Fibroblast of lung (primary cell): ENCODE data around the gene DNAJC6. TPM values are rescaled to one million over a fixed set of nuclear protein-coding genes. Genes with fewer than 3 reads are reported as not detected.

Experiments used
- DNase-seq, 2 donors: peaks; one replicate each; pipeline versions ENCODE4 v3.0.0 to v3.0.0-alpha.2; 2010; ENCODE audit warnings: low read depth in 2 of 2
- H2AFZ ChIP-seq: 2 replicates; pipeline ENCODE4 v1.5.1; 2012; ENCODE audit warnings: low read length, control low read depth, inconsistent platforms
- H3K27ac ChIP-seq: 2 replicates; pipeline ENCODE4 v1.5.1; 2011; ENCODE audit warnings: low read length, control low read depth; ENCODE audit not compliant: insufficient read depth
- H3K27me3 ChIP-seq: 2 replicates; pipeline ENCODE4 v1.5.1; 2011; ENCODE audit warnings: mild to moderate bottlenecking, low read length; ENCODE audit not compliant: control insufficient read depth, insufficient read depth
- H3K36me3 ChIP-seq: 2 replicates; pipeline ENCODE4 v1.5.1; 2011; ENCODE audit warnings: low read length; ENCODE audit not compliant: control insufficient read depth, insufficient read depth
- H3K4me1 ChIP-seq: 2 replicates; pipeline ENCODE4 v1.5.1; 2011; ENCODE audit warnings: low read length; ENCODE audit not compliant: control insufficient read depth, insufficient read depth; ENCODE audit errors: extremely low read depth
- H3K4me2 ChIP-seq: 2 replicates; pipeline ENCODE4 v1.5.1; 2011; ENCODE audit warnings: low read length, control low read depth; ENCODE audit not compliant: insufficient read depth; ENCODE audit errors: extremely low read depth
- H3K4me3 ChIP-seq, 4 experiments: fragments of 200-600 bp in 1 of 4; sonication (generic) in 1 of 4; replicated peaks in 1 of 4; 2 replicates each; pipeline ENCODE4 v1.5.1; 2011 to 2016; ENCODE audit warnings: low read length in 4 of 4, low read depth in 3 of 4, mild to moderate bottlenecking in 3 of 4, control low read depth in 2 of 4, inconsistent platforms in 1 of 4, mixed read lengths in 1 of 4; ENCODE audit not compliant: insufficient read depth in 1 of 4; ENCODE audit errors: control extremely low read depth in 1 of 4
- H3K79me2 ChIP-seq: 2 replicates; pipeline ENCODE4 v1.5.1; 2012; ENCODE audit warnings: mild to moderate bottlenecking, low read length, inconsistent platforms; ENCODE audit not compliant: control insufficient read depth, insufficient read depth
- H3K9ac ChIP-seq: 2 replicates; pipeline ENCODE4 v1.5.1; 2011; ENCODE audit warnings: mild to moderate bottlenecking, low read length, control low read depth; ENCODE audit not compliant: insufficient read depth
- H3K9me3 ChIP-seq: 2 replicates; pipeline ENCODE4 v1.5.1; 2012; ENCODE audit warnings: low read depth, low read length; ENCODE audit not compliant: control insufficient read depth, insufficient read depth
- H4K20me1 ChIP-seq: 2 replicates; pipeline ENCODE4 v1.5.1; 2011; ENCODE audit warnings: low read length; ENCODE audit not compliant: control insufficient read depth, insufficient read depth; ENCODE audit errors: extremely low read depth
- CTCF ChIP-seq, 2 donors: IDR thresholded peaks in 1 of 2; conservative IDR thresholded peaks in 1 of 2; 1 replicate in 1 of 2; 2 replicates in 1 of 2; pipeline ENCODE4 v1.5.1; 2011 to 2012; ENCODE audit warnings: low read length in 2 of 2, control low read depth in 1 of 2, inconsistent platforms in 1 of 2, low read depth in 1 of 2, mild to moderate bottlenecking in 1 of 2
- EZH2 ChIP-seq: IDR thresholded peaks from 2 replicates; pipeline ENCODE4 v1.5.1; 2012; ENCODE audit warnings: low read length, control low read depth, mild to moderate bottlenecking; ENCODE audit errors: missing control alignments
- polyA plus RNA-seq, 2 donors: library from polyadenylated mRNA; depleted of rRNA in 1 of 2; stranded (reverse) in 1 of 2; unstranded in 1 of 2; fragments of >200 nt; gene quantifications; 2 replicates each; pipeline ENCODE4 v1.2.1, GENCODE V29; 2011 to 2012; ENCODE audit warnings: missing spikeins in 1 of 2
- total RNA-seq: library from RNA; depleted of rRNA; stranded (reverse); fragments of >200 nt; gene quantifications from 2 replicates; pipeline ENCODE4 v1.2.1, GENCODE V29; 2014

Gene DNAJC6
- total and polyA plus RNA-seq, 2 donors (not counting 1 experiment from before 2014, with no cell fraction given), result 0.33 to 0.98 TPM

GRCh38 chr1:65332821-65333220 lies 23.5 kb downstream of the DNAJC6 start:
- H3K79me2 ChIP-seq, result no peaks in the 10 kb centered on the region
- H3K27me3 ChIP-seq, result no peaks in the 10 kb centered on the region
- H3K4me1 ChIP-seq, result no peaks in the 10 kb centered on the region
- H3K9me3 ChIP-seq, result no peaks in the 10 kb centered on the region
- H3K36me3 ChIP-seq, result no peaks in the 10 kb centered on the region
- H3K4me2 ChIP-seq, result no peak overlapping the region
- H2AFZ ChIP-seq, result no peak overlapping the region
- H3K9ac ChIP-seq, result no peak overlapping the region
- H3K27ac ChIP-seq, result no peak overlapping the region
- TF ChIP-seq CTCF (conservative IDR thresholded peaks at IDR 0.05 in 1 of 2, IDR thresholded peaks at IDR 0.05 in 1 of 2; ENCODE audit: low read depth in 1 of 2, low read length in 2 of 2) (no peak), EZH2 (no peak)
- no peak for DNase-seq
- H3K4me3 ChIP-seq, result no peak overlapping the region
- H4K20me1 ChIP-seq, result no peaks in the 10 kb centered on the region

- no peak for TF ChIP-seq CTCF (conservative IDR thresholded peaks at IDR 0.05 in 1 of 2, IDR thresholded peaks at IDR 0.05 in 1 of 2; ENCODE audit: low read depth in 1 of 2, low read length in 2 of 2)
- TF ChIP-seq EZH2, result no peak
- Histone ChIP-seq H3K4me2 (no peak overlapping the region), H2AFZ (no peak overlapping the region), H4K20me1 (no peaks in the 10 kb centered on the region), H3K36me3 (no peaks in the 10 kb centered on the region), H3K4me3 (no peak overlapping the region), H3K27ac (no peak overlapping the region), H3K79me2 (no peaks in the 10 kb centered on the region), H3K4me1 (no peaks in the 10 kb centered on the region), H3K27me3 (no peaks in the 10 kb centered on the region), H3K9me3 (no peaks in the 10 kb centered on the region), H3K9ac (no peak overlapping the region)
- no peak for DNase-seq
Observed at GRCh38 chr1:65334081-65334480, 24.7 kb downstream of the DNAJC6 start.

GRCh38 chr1:65339866-65340468 lies 30.6 kb downstream of the DNAJC6 start:
- peak; percentile 4 to 20 for DNase-seq
- no peaks in the 10 kb centered on the region for H4K20me1 ChIP-seq
- no peaks in the 10 kb centered on the region for H3K79me2 ChIP-seq
- no peak overlapping the region for H3K4me2 ChIP-seq
- no peaks in the 10 kb centered on the region for H3K36me3 ChIP-seq
- no peaks in the 10 kb centered on the region for H3K27me3 ChIP-seq
- no peak overlapping the region for H3K27ac ChIP-seq
- H2AFZ ChIP-seq, result no peak overlapping the region
- no peak overlapping the region for H3K4me3 ChIP-seq
- no peaks in the 10 kb centered on the region for H3K4me1 ChIP-seq
- H3K9me3 ChIP-seq, result no peaks in the 10 kb centered on the region
- no peak overlapping the region for H3K9ac ChIP-seq
- no peak for TF ChIP-seq EZH2
- no peak for TF ChIP-seq CTCF (conservative IDR thresholded peaks at IDR 0.05 in 1 of 2, IDR thresholded peaks at IDR 0.05 in 1 of 2; ENCODE audit: low read depth in 1 of 2, low read length in 2 of 2)
